Fibroblast of lung (primary cell): ENCODE results near the gene CYP2W1. TPM values are rescaled to one million over a fixed set of nuclear protein-coding genes. Genes with fewer than 3 reads are reported as not detected.

Experiments
- DNase-seq, 2 donors: peaks; one replicate each; pipeline versions ENCODE4 v3.0.0 to v3.0.0-alpha.2; 2010; ENCODE audit warnings: low read depth in 2 of 2
- H2AFZ ChIP-seq: 2 replicates; pipeline ENCODE4 v1.5.1; 2012; ENCODE audit warnings: low read length, control low read depth, inconsistent platforms
- H3K27ac ChIP-seq: 2 replicates; pipeline ENCODE4 v1.5.1; 2011; ENCODE audit warnings: low read length, control low read depth; ENCODE audit not compliant: insufficient read depth
- H3K27me3 ChIP-seq: 2 replicates; pipeline ENCODE4 v1.5.1; 2011; ENCODE audit warnings: mild to moderate bottlenecking, low read length; ENCODE audit not compliant: control insufficient read depth, insufficient read depth
- H3K36me3 ChIP-seq: 2 replicates; pipeline ENCODE4 v1.5.1; 2011; ENCODE audit warnings: low read length; ENCODE audit not compliant: control insufficient read depth, insufficient read depth
- H3K4me1 ChIP-seq: 2 replicates; pipeline ENCODE4 v1.5.1; 2011; ENCODE audit warnings: low read length; ENCODE audit not compliant: control insufficient read depth, insufficient read depth; ENCODE audit errors: extremely low read depth
- H3K4me2 ChIP-seq: 2 replicates; pipeline ENCODE4 v1.5.1; 2011; ENCODE audit warnings: low read length, control low read depth; ENCODE audit not compliant: insufficient read depth; ENCODE audit errors: extremely low read depth
- H3K4me3 ChIP-seq, 4 experiments: fragments of 200-600 bp in 1 of 4; sonication (generic) in 1 of 4; replicated peaks in 1 of 4; 2 replicates each; pipeline ENCODE4 v1.5.1; 2011 to 2016; ENCODE audit warnings: low read length in 4 of 4, low read depth in 3 of 4, mild to moderate bottlenecking in 3 of 4, control low read depth in 2 of 4, inconsistent platforms in 1 of 4, mixed read lengths in 1 of 4; ENCODE audit not compliant: insufficient read depth in 1 of 4; ENCODE audit errors: control extremely low read depth in 1 of 4
- H3K79me2 ChIP-seq: 2 replicates; pipeline ENCODE4 v1.5.1; 2012; ENCODE audit warnings: mild to moderate bottlenecking, low read length, inconsistent platforms; ENCODE audit not compliant: control insufficient read depth, insufficient read depth
- H3K9ac ChIP-seq: 2 replicates; pipeline ENCODE4 v1.5.1; 2011; ENCODE audit warnings: mild to moderate bottlenecking, low read length, control low read depth; ENCODE audit not compliant: insufficient read depth
- H3K9me3 ChIP-seq: 2 replicates; pipeline ENCODE4 v1.5.1; 2012; ENCODE audit warnings: low read depth, low read length; ENCODE audit not compliant: control insufficient read depth, insufficient read depth
- H4K20me1 ChIP-seq: 2 replicates; pipeline ENCODE4 v1.5.1; 2011; ENCODE audit warnings: low read length; ENCODE audit not compliant: control insufficient read depth, insufficient read depth; ENCODE audit errors: extremely low read depth
- EZH2 ChIP-seq: IDR thresholded peaks from 2 replicates; pipeline ENCODE4 v1.5.1; 2012; ENCODE audit warnings: low read length, control low read depth, mild to moderate bottlenecking; ENCODE audit errors: missing control alignments
- polyA plus RNA-seq, 2 donors: library from polyadenylated mRNA; depleted of rRNA in 1 of 2; stranded (reverse) in 1 of 2; unstranded in 1 of 2; fragments of >200 nt; gene quantifications; 2 replicates each; pipeline ENCODE4 v1.2.1, GENCODE V29; 2011 to 2012; ENCODE audit warnings: missing spikeins in 1 of 2
- total RNA-seq: library from RNA; depleted of rRNA; stranded (reverse); fragments of >200 nt; gene quantifications from 2 replicates; pipeline ENCODE4 v1.2.1, GENCODE V29; 2014
- TF ChIP-seq, protein P1 (sequence below), 2 donors: IDR thresholded peaks in 1 of 2; conservative IDR thresholded peaks in 1 of 2; 1 replicate in 1 of 2; 2 replicates in 1 of 2; pipeline ENCODE4 v1.5.1; 2011 to 2012; ENCODE audit warnings: low read length in 2 of 2, control low read depth in 1 of 2, inconsistent platforms in 1 of 2, low read depth in 1 of 2, mild to moderate bottlenecking in 1 of 2

CYP2W1 gene
- total and polyA plus RNA-seq, 2 donors (not counting 1 experiment from before 2014, with no cell fraction given): not detected

DNA sequence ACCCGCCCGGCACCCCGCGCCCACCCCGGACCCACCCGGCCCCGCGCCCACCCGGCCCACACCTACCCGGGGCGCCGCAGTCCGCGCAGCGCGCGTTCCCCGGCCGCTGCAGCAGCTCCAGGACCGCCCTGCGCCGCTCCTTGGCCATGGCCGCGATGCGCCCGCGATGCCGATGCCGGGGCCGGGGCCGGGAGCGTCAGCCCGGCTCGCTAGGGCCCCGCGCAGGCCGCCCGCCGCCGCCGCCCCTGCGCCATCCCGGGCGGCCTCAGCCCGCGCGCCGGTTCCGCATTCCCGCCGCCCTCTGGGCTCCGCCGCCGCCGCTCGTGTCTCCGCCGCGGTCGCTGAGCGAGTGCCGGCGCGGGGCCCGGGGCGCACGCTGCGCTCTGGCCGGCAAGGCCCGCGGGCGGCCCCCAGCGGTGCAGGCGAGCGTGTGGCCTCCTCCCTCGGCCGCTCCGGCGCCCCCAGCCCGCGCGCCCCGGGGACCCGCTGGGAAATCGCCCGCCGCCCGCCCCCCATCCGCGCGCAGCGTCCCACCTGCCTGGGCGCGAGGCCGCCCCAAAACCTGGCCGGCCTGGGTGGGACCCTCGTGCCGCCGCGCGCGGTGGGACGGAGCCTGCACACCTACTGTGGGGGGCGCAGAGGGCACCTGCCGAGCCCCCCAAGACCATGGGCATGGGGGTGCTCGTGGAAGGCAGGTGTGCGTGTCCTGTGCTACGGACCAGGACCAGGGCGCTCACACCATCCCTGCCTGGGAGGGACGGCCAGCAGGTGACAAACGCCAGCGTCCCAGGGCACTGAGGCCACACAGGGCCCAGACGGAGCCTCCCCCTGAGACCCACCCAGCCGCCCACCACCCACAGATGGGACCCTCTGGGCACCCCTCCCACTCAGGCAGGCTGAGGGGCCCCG is 28.4 kb upstream of the CYP2W1 start, which contains the start of gene ADAP1:
Gene ADAP1 (minus strand): TSS at position 351 of the 909 bp plus-strand sequence. CDS start 203 bp downstream, at position 148.
- H3K4me1 ChIP-seq: no peaks in the 10 kb centered on the region
- no peak for TF ChIP-seq EZH2
- TF ChIP-seq, protein P1, sequence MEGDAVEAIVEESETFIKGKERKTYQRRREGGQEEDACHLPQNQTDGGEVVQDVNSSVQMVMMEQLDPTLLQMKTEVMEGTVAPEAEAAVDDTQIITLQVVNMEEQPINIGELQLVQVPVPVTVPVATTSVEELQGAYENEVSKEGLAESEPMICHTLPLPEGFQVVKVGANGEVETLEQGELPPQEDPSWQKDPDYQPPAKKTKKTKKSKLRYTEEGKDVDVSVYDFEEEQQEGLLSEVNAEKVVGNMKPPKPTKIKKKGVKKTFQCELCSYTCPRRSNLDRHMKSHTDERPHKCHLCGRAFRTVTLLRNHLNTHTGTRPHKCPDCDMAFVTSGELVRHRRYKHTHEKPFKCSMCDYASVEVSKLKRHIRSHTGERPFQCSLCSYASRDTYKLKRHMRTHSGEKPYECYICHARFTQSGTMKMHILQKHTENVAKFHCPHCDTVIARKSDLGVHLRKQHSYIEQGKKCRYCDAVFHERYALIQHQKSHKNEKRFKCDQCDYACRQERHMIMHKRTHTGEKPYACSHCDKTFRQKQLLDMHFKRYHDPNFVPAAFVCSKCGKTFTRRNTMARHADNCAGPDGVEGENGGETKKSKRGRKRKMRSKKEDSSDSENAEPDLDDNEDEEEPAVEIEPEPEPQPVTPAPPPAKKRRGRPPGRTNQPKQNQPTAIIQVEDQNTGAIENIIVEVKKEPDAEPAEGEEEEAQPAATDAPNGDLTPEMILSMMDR (conservative IDR thresholded peaks at IDR 0.05 in 1 of 2, IDR thresholded peaks at IDR 0.05 in 1 of 2; ENCODE audit: low read depth in 1 of 2, low read length in 2 of 2): no peak
- H4K20me1 ChIP-seq: no peaks in the 10 kb centered on the region
- no peaks in the 10 kb centered on the region for H3K36me3 ChIP-seq
- peak within 1 kb of the TSS; percentile 59 for H3K4me2 ChIP-seq
- peak; percentile 41 to 55 for DNase-seq
- H3K27ac ChIP-seq: no peak within 1 kb of the TSS
- no peaks in the 10 kb centered on the region for H3K79me2 ChIP-seq
- H3K9me3 ChIP-seq: no peaks in the 10 kb centered on the region
- peak within 1 kb of the TSS in 3 of 4 experiments; percentile 19 to 46 (median 23) for H3K4me3 ChIP-seq
- H3K9ac ChIP-seq: no peak within 1 kb of the TSS
- H3K27me3 ChIP-seq: peaks cover 5% of the 10 kb centered on the region
- H2AFZ ChIP-seq: no peak within 1 kb of the TSS

- no peaks in the 10 kb centered on the region for H3K4me1 ChIP-seq
- DNase-seq: no peak
- no peak for TF ChIP-seq EZH2
- TF ChIP-seq, protein P1 (conservative IDR thresholded peaks at IDR 0.05 in 1 of 2, IDR thresholded peaks at IDR 0.05 in 1 of 2; ENCODE audit: low read depth in 1 of 2, low read length in 2 of 2): no peak
- peaks cover 9% of the 10 kb centered on the region for H3K27me3 ChIP-seq
- H3K79me2 ChIP-seq: no peaks in the 10 kb centered on the region
- no peaks in the 10 kb centered on the region for H3K9me3 ChIP-seq
- no peak overlapping the region for H3K4me3 ChIP-seq
- H3K36me3 ChIP-seq: no peaks in the 10 kb centered on the region
- no peaks in the 10 kb centered on the region for H4K20me1 ChIP-seq
- H3K27ac ChIP-seq: no peak overlapping the region
- no peak overlapping the region for H2AFZ ChIP-seq
- no peak overlapping the region for H3K4me2 ChIP-seq
- no peak overlapping the region for H3K9ac ChIP-seq
Measured at GRCh38 chr7:956031-956430, 26.9 kb upstream of the CYP2W1 start.

GRCh38 chr7:957418-958220 is 25.4 kb upstream of the CYP2W1 start:
- no peak overlapping the region for H3K27ac ChIP-seq
- no peaks in the 10 kb centered on the region for H3K79me2 ChIP-seq

More at GRCh38 chr7:957418-958220, 25.4 kb upstream of the CYP2W1 start:
- H3K9ac ChIP-seq: no peak overlapping the region
- peaks cover 9% of the 10 kb centered on the region for H3K27me3 ChIP-seq
- no peaks in the 10 kb centered on the region for H3K36me3 ChIP-seq
- no peaks in the 10 kb centered on the region for H3K4me1 ChIP-seq
- DNase-seq: no peak
- TF ChIP-seq, protein P1 (conservative IDR thresholded peaks at IDR 0.05 in 1 of 2, IDR thresholded peaks at IDR 0.05 in 1 of 2; ENCODE audit: low read depth in 1 of 2, low read length in 2 of 2): no peak
- TF ChIP-seq EZH2: no peak
- H4K20me1 ChIP-seq: no peaks in the 10 kb centered on the region
- H3K9me3 ChIP-seq: no peaks in the 10 kb centered on the region
- no peak overlapping the region for H3K4me3 ChIP-seq
- H3K4me2 ChIP-seq: no peak overlapping the region
- H2AFZ ChIP-seq: no peak overlapping the region
